ENCODE data around the gene THBS1.

DNA sequence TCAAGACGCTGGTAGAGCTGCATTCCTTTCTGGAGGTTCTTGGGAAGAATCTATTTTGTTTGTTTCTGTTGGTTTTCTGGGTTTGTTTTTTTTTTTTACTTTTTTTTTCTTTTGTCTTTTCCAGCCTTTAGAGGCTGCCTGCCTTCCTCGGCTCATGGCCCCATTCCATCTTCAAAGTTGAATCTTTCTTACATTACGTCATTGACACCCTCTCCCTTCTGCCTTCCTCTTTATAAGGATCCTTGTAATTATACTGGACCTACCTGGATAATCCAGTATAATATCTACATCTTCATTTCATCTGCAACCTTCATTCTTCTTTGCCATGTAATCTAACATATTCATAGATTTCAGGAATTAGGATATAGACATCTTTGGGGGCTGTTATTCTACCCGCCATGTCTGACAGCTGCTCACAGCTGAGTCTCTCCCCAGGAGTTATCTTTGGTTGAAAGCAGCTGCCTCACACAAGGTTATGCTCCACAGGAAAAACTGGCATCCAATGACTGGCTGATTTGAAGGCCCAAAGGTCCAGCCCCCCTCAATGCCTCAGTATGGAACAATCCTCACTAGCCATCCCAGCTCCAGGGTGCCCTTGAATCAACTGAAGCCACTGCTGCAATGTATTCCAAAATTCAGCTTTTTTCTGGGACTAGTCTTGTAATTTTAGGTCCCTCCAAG, 38.4 kb upstream of the THBS1 start:
- TF ChIP-seq EZH2 (IDR thresholded peaks at IDR 0.05; ENCODE audit: borderline replicate concordance, insufficient read depth, low read depth, low read length, poor library complexity, severe bottlenecking): no peak
- TF ChIP-seq CTCF (IDR thresholded peaks at IDR 0.05): no peak
